ENCODE results near the gene CDX1.

DNA sequence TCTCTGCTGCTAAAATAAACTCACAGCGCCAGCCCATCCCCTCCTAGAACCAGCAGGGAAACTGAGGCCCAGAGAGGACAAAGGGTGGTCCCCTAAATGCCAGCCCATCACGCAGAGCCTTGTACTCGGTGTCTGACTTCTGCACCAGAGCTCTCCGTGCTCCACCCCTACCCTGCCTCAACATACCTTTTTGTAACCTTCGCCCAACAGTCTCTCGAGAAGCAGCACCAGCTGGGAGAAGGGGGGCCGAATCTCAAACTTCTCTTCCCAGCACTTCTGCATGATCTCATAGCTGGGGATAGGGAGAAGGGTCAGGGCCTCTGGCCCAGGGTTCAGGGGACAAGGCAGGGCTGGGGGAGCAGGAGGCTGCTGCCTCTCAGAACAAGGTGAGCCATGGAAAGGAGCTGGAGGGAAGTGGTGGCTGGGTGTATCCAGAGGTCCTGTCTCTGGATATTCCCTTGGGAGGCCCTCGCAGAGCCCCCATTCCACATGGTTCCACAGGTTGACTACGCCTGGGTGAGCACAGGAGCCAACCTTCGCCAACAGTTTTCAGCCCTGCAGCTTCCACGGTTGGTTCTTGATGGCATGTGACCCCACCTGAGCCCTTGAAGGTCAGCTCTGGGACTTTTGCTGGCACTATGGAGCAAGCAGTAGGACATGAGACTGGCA, 47.9 kb upstream of the CDX1 start:
- TF ChIP-seq CTCF (IDR thresholded peaks at IDR 0.05; ENCODE audit: poor library complexity): no peak
- TF ChIP-seq EZH2 (IDR thresholded peaks at IDR 0.05; ENCODE audit: borderline replicate concordance): no peak
- TF ChIP-seq EZH2phosphoT487 (IDR thresholded peaks at IDR 0.05; ENCODE audit: low read depth, severe bottlenecking, unreplicated experiment): no peak

All from hepatocyte (in vitro differentiated cells).